ENCODE results near the gene PRPF40A. TPM values are rescaled to one million over a fixed set of nuclear protein-coding genes. Genes with fewer than 3 reads are reported as not detected.
A peak's percentile ranks its signal among the peaks of the same experiment; 100 is the strongest.

PRPF40A gene
- total RNA-seq, 1 donor from 2014 or later = 73.6 TPM

GRCh38 chr2:152649997-152650396 lies 67.3 kb downstream of the PRPF40A start:
- no peak for ATAC-seq

GRCh38 chr2:152648336-152648735 lies 68.9 kb downstream of the PRPF40A start:
- no peak for ATAC-seq

- peak; percentile 27 for ATAC-seq
Measured at GRCh38 chr2:152647552-152647951, 69.7 kb downstream of the PRPF40A start.

GRCh38 chr2:152646775-152647174 lies 70.5 kb downstream of the PRPF40A start:
- peak; percentile 84 for ATAC-seq

- peak; percentile 77 for ATAC-seq
Measured at GRCh38 chr2:152646264-152646663, 71.0 kb downstream of the PRPF40A start.

- no peak for ATAC-seq
Measured at GRCh38 chr2:152644189-152644873, 72.9 kb downstream of the PRPF40A start.

GRCh38 chr2:152638590-152638989 lies 78.7 kb downstream of the PRPF40A start:
- no peak for ATAC-seq

- no peak for ATAC-seq
Measured at GRCh38 chr2:152638056-152638455, 79.2 kb downstream of the PRPF40A start.

- ATAC-seq = no peak
Measured at GRCh38 chr2:152637251-152637650, 80.0 kb downstream of the PRPF40A start.

- ATAC-seq = peak; percentile 73
Measured at GRCh38 chr2:152635635-152636298, 81.5 kb downstream of the PRPF40A start.

GRCh38 chr2:152632736-152633135 lies 84.5 kb downstream of the PRPF40A start:
- no peak for ATAC-seq

GRCh38 chr2:152630466-152630865 lies 86.8 kb downstream of the PRPF40A start:
- ATAC-seq = no peak

GRCh38 chr2:152629202-152629601 lies 88.1 kb downstream of the PRPF40A start:
- ATAC-seq = no peak

- ATAC-seq = no peak
Measured at GRCh38 chr2:152627351-152627957, 89.8 kb downstream of the PRPF40A start.

GRCh38 chr2:152626911-152627339 lies 90.3 kb downstream of the PRPF40A start:
- no peak for ATAC-seq

- ATAC-seq = no peak
Measured at GRCh38 chr2:152624805-152625204, 92.5 kb downstream of the PRPF40A start.

GRCh38 chr2:152623775-152624174 lies 93.5 kb downstream of the PRPF40A start:
- ATAC-seq = no peak

GRCh38 chr2:152623076-152623740 lies 94.1 kb downstream of the PRPF40A start:
- no peak for ATAC-seq

GRCh38 chr2:152622219-152622618 lies 95.0 kb downstream of the PRPF40A start:
- no peak for ATAC-seq

- ATAC-seq = no peak
Measured at GRCh38 chr2:152620985-152621384, 96.3 kb downstream of the PRPF40A start.

GRCh38 chr2:152620208-152620607 lies 97.1 kb downstream of the PRPF40A start:
- no peak for ATAC-seq

GRCh38 chr2:152618193-152618564 lies 99.1 kb downstream of the PRPF40A start:
- ATAC-seq = no peak

- no peak for ATAC-seq
Measured at GRCh38 chr2:152617456-152618192, 99.6 kb downstream of the PRPF40A start.
